AG20443 (cell line): Measurements from ENCODE around the gene INHA.

Source experiments
- DNase-seq: peaks from one replicate; pipeline ENCODE4 v3.0.0; 2012; ENCODE audit warnings: low spot score, mixed read lengths

INHA gene, protein sequence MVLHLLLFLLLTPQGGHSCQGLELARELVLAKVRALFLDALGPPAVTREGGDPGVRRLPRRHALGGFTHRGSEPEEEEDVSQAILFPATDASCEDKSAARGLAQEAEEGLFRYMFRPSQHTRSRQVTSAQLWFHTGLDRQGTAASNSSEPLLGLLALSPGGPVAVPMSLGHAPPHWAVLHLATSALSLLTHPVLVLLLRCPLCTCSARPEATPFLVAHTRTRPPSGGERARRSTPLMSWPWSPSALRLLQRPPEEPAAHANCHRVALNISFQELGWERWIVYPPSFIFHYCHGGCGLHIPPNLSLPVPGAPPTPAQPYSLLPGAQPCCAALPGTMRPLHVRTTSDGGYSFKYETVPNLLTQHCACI

GRCh38 chr2:219572237-219573001 is at the start of gene INHA:
INHA (plus strand) TSS chr2:219572310; CDS start chr2:219572375, 65 bp downstream.
- no peak for DNase-seq

DNA sequence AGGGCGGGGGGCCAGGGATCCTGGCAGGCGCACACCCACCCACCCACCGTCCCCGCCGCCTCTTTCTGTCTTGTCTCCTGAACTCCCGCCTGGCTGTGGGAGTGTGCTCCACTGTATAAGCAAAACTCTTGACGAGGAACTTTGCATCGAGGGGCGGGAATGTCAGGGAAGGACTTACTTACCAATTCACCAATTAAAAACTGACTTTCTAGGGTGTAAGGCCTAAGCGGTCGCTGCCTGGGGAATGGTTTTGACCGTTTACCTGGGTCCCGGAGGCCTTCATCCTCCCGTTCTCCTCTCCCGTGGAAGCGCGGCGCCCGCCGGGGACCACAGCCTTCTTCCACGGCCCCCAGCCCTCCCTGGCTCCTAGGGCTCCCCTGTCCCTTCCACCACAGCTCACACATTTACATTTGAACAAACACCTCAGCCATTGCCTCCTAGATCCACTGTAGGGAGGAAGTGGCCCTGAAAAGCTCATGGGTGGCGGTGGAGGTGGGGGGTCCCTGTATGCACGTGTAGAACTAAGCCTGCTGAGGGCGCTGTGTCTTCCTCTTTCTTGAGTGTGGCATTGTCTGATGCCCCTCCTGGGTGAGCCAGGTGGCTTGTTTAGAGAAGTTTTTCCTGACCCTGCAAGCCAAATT is 49.0 kb upstream of the INHA start:
- DNase-seq, result no peak

GRCh38 chr2:219524817-219525216 is 47.3 kb upstream of the INHA start:
- DNase-seq, result no peak

DNA sequence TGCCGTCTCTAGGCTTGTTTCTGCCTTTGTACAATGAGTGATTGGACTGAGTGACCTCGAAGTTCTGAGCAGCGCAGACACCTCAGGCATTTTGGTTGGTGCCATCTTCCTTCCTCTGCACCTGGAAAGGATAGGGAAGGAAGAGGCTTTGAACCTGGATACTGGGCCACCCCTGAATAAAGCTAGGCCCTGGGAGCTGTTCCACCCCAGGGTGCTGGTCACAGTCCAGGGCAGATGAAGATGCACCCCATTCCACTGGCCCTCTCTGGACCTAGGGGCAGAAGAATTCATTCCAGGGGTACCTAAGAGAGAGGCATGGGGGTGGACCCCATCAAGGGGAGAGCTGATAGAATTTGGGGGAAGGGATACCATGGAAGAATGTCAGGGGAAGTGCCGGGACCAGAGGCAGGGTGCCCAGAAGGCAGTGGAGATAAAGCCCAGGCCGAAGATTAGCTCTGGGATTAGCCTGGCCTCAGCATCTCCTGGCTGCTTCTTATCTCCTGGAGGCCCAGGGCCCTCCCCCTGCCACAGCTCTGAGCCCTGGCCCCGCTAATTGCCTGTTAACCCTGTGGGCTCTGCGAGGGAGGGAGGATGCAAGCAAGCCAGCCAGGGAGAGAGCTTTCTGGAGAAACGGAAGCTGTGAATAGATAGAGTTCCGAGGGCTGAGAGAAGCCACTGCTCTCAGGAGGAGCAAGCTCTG is 46.4 kb upstream of the INHA start:
- no peak for DNase-seq

GRCh38 chr2:219526320-219527075 is 45.6 kb upstream of the INHA start:
- no peak for DNase-seq

DNA sequence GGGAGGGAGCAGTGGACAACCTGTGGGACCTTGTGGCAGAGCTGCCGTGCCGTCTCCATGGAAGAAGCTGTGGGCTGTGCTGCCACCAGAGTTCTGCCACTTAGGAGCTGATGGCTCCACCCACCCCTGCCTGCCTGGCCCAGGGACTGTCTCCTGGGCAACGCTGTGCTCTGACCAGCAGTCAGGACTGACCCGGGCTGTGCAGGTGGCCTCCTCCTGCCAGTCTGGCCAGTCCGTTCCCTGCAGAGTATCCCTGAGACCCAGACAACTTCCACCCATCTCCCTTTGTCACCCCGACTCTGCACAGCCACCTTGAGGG is 45.1 kb upstream of the INHA start:
- no peak for DNase-seq

- no peak for DNase-seq
Observed at GRCh38 chr2:219527472-219527871, 44.6 kb upstream of the INHA start.

- DNase-seq, result peak; percentile 95
Observed at GRCh38 chr2:219530048-219530963, 41.8 kb upstream of the INHA start.

DNA sequence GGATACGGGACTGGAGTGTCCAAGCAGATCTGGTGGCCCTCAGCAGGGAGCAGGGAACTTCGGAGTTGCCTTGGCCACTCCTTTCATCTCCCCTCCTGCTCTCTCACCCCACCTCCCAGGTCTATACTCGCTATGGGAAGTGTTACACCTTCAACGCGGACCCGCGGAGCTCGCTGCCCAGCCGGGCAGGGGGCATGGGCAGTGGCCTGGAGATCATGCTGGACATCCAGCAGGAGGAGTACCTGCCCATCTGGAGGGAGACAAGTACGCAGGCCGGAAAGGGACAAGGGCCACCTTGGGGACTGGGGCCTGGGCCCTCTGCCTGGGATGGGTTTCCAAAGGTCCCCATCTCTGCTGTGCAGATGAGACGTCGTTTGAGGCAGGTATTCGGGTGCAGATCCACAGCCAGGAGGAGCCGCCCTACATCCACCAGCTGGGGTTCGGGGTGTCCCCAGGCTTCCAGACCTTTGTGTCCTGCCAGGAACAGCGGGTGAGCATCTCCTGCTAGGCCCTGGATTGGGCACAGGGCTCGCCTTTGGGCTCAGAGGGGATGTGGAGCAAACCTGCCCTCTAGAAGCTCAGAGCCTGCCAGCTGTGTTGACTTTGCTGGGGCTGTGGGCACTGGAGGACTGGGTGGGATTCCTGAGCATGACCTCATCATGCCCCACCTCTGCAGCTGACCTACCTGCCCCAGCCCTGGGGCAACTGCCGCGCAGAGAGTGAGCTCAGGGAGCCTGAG is 40.3 kb upstream of the INHA start:
- no peak for DNase-seq

- DNase-seq, result no peak
Observed at GRCh38 chr2:219532378-219532649, 39.8 kb upstream of the INHA start.

GRCh38 chr2:219533930-219534661 is 38.0 kb upstream of the INHA start:
- no peak for DNase-seq

- DNase-seq, result no peak
Observed at GRCh38 chr2:219536425-219536824, 35.7 kb upstream of the INHA start.

GRCh38 chr2:219536967-219537366 is 35.1 kb upstream of the INHA start:
- DNase-seq, result no peak

DNA sequence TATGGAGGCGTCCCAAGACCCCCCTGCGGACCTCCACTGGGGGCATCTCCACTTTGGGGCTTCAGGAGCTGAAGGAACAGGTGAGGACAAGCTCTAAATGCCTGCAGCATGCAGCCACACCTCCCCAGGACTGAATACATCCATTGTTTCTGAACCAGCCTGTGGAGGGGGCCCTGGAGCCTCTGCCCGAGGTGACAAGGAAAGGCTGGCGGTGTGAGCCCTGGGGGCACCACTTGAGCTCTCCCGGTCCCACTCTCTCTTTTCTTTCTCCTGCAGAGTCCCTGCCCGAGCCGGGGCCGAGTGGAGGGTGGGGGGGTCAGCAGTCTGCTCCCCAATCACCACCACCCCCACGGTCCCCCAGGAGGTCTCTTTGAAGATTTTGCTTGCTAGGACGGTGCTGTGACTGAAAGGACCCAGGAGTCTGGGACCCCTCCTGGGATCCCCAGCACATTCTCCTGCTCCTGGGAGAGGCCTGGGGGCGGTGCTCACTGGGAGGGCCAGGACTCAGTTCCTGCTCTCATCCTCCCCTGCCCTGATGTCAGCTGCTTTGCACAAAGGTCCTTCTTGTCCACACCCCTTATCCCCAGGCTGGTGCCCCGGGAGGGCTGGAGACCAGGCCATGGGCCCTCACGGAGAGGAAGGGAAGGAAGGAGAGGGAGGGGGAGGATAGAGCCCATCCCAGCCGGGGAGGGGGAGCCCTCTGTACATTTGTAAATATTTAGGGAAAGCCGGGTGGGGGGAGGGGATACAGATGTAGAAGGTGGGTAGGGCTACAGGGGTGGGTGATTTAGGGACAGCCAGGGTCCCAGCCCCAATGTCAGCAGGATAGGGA is 34.2 kb upstream of the INHA start:
- no peak for DNase-seq

GRCh38 chr2:219538504-219538951 is 33.6 kb upstream of the INHA start:
- DNase-seq, result no peak

- no peak for DNase-seq
Observed at GRCh38 chr2:219538956-219539788, 32.9 kb upstream of the INHA start.

DNA sequence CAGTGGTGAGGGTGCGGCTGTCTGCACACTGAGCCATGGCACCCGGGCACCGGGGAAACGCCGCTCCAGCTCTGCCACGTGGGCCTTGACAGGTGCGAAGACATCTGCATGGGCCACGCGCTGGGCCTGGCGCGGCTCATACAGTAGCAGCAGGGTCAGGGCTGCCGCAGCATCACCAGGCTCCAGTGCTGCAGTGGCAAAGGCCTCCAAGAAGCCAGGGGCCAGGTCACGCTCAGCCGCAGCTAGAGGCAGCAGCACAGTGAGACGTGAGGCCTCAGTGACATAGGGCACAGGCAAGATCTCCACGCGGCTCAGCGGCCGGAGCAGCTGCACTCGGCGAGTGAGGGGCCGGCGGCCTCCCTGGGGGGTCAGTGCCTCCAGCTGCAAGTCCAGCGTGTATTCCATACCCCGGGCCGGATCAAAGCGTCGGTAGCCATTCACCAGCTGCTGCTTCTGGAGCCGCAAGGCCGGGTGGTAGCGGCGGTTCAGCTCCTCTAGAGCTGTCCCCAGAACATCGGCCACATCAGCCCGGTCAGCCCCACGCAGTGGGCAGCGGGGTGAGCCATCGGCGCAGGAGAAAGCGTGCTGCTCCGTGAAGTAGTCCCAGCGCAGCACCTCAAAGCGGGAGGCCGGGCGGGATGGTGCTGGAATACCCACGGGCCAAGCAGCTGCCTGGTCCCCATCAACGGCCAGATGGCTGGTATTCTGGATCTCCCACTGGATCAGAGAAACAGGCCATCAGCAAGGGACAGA is 32.0 kb upstream of the INHA start:
- DNase-seq, result no peak
